ENCODE measurements around the gene FUT9.

DNA sequence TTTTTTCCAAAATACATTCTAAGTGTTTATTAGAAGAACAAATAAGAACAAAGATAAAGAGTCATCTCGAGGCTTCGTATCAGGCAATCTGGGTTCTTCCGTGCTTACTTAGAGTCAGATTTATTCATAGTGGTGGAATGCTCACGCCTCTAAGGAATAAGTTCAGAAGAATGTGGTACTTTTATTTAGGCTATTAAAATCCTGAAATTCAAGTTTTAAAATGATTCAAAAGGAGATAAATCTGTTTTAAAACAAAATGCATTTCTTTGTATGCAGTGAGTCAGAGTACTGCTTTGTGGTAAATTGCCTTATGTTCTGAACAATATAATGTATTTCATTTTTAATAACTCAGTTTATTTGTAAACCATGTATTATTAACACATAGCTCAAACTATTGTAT is 89.1 kb downstream of the FUT9 start:
- TF ChIP-seq CTCF (IDR thresholded peaks at IDR 0.05) (no peak), RAD21 (conservative IDR thresholded peaks at IDR 0.05 in 1 of 2, IDR thresholded peaks at IDR 0.05 in 1 of 2) (no peak), POLR2A (IDR thresholded peaks at IDR 0.05; ENCODE audit: low read length) (no peak), NPAS2 (CRISPR knock-in tag; IDR thresholded peaks at IDR 0.05; ENCODE audit: borderline replicate concordance) (no peak), RARB (CRISPR knock-in tag; IDR thresholded peaks at IDR 0.05) (no peak), RNF2 (IDR thresholded peaks at IDR 0.05; ENCODE audit: borderline replicate concordance, low read depth) (no peak), CHD2 (IDR thresholded peaks at IDR 0.05; ENCODE audit: low read length, partially characterized antibody) (no peak), RCOR1 (IDR thresholded peaks at IDR 0.05; ENCODE audit: low read depth, low read length) (no peak), ZFP36 (IDR thresholded peaks at IDR 0.05; ENCODE audit: borderline replicate concordance, partially characterized antibody) (no peak)
- TF ChIP-seq, protein P1, sequence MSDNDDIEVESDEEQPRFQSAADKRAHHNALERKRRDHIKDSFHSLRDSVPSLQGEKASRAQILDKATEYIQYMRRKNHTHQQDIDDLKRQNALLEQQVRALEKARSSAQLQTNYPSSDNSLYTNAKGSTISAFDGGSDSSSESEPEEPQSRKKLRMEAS (IDR thresholded peaks at IDR 0.05), result no peak
- TF ChIP-seq, protein P2, sequence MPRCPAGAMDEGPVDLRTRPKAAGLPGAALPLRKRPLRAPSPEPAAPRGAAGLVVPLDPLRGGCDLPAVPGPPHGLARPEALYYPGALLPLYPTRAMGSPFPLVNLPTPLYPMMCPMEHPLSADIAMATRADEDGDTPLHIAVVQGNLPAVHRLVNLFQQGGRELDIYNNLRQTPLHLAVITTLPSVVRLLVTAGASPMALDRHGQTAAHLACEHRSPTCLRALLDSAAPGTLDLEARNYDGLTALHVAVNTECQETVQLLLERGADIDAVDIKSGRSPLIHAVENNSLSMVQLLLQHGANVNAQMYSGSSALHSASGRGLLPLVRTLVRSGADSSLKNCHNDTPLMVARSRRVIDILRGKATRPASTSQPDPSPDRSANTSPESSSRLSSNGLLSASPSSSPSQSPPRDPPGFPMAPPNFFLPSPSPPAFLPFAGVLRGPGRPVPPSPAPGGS (IDR thresholded peaks at IDR 0.05), result no peak

All from A549 (cell line).